Measurements from ENCODE around the gene P2RX5.

- TF ChIP-seq CTCF (IDR thresholded peaks at IDR 0.05; ENCODE audit: low read depth, low read length), result no peak
- no peak for TF ChIP-seq EZH2phosphoT487 (IDR thresholded peaks at IDR 0.05; ENCODE audit: low read depth)
Observed at GRCh38 chr17:3630781-3631180, 65.2 kb downstream of the P2RX5 start.

All from OCI-LY3 (cell line).